COLO668 (cell line): Measurements from ENCODE around the gene TPSAB1.
"Not testable (repeated sequence)": the region's sequence is repeated elsewhere in the genome, so short reads cannot be mapped to it uniquely, and the experiment has no call there.

Experiments
- DNase-seq: peaks from one replicate; lab custom pipeline; 2025; ENCODE audit not compliant: unreplicated experiment; lab: John Stamatoyannopoulos, UW

The TPSAB1 gene

GRCh38 chr16:1264345-1265089 lies 24.0 kb downstream of the TPSAB1 start:
- no peak for DNase-seq

GRCh38 chr16:1265090-1265630 lies 24.7 kb downstream of the TPSAB1 start:
- DNase-seq, result no peak

- no peak for DNase-seq
Measured at GRCh38 chr16:1265826-1266225, 25.3 kb downstream of the TPSAB1 start.

- not testable (repeated sequence) for DNase-seq
Measured at GRCh38 chr16:1269418-1269817, 28.9 kb downstream of the TPSAB1 start.

- DNase-seq, result no peak
Measured at GRCh38 chr16:1271380-1271723, 30.8 kb downstream of the TPSAB1 start.

GRCh38 chr16:1271724-1272413 lies 31.4 kb downstream of the TPSAB1 start:
- DNase-seq, result peak; percentile 97

- DNase-seq, result peak; percentile 70
Measured at GRCh38 chr16:1272453-1273198, 32.1 kb downstream of the TPSAB1 start.

- DNase-seq, result no peak
Measured at GRCh38 chr16:1273816-1274215, 33.3 kb downstream of the TPSAB1 start.

- no peak for DNase-seq
Measured at GRCh38 chr16:1274767-1275166, 34.3 kb downstream of the TPSAB1 start.

- DNase-seq, result no peak
Measured at GRCh38 chr16:1275791-1276579, 35.5 kb downstream of the TPSAB1 start.

- DNase-seq, result no peak
Measured at GRCh38 chr16:1276580-1276878, 36.0 kb downstream of the TPSAB1 start.

GRCh38 chr16:1277151-1277598 lies 36.7 kb downstream of the TPSAB1 start:
- DNase-seq, result no peak

- DNase-seq, result no peak
Measured at GRCh38 chr16:1277617-1278282, 37.2 kb downstream of the TPSAB1 start.

GRCh38 chr16:1278477-1278876 lies 38.0 kb downstream of the TPSAB1 start:
- no peak for DNase-seq

- no peak for DNase-seq
Measured at GRCh38 chr16:1279081-1279944, 38.8 kb downstream of the TPSAB1 start.

GRCh38 chr16:1279945-1280589 lies 39.6 kb downstream of the TPSAB1 start:
- no peak for DNase-seq

GRCh38 chr16:1280783-1281182 lies 40.3 kb downstream of the TPSAB1 start:
- no peak for DNase-seq

- DNase-seq, result no peak
Measured at GRCh38 chr16:1281517-1281916, 41.0 kb downstream of the TPSAB1 start.

GRCh38 chr16:1282324-1282973 lies 41.9 kb downstream of the TPSAB1 start:
- no peak for DNase-seq
